ENCODE measurements around the gene RBM15. TPM values are rescaled to one million over a fixed set of nuclear protein-coding genes. Genes with fewer than 3 reads are reported as not detected.
A peak's percentile ranks its signal among the peaks of the same experiment; 100 is the strongest.

Gene RBM15
- total and polyA plus RNA-seq, 2 of the 13 experiments (the other 11 are each of a cell fraction or from before 2014, with no cell fraction given) = 13.5 to 36.4 TPM

- TF ChIP-seq ZNF576 (CRISPR knock-in tag; IDR thresholded peaks at IDR 0.05) = peak; percentile 50; the same call in 1 of the 2 replicates
- no peak for TF ChIP-seq CBX1 (IDR thresholded peaks at IDR 0.05; ENCODE audit: low read depth)
- TF ChIP-seq ZNF615 (CRISPR knock-in tag; IDR thresholded peaks at IDR 0.05; ENCODE audit: borderline replicate concordance) = no peak
- no peak for TF ChIP-seq GRHL1 (CRISPR knock-in tag; conservative IDR thresholded peaks at IDR 0.05)
- TF ChIP-seq MYNN (CRISPR knock-in tag; IDR thresholded peaks at IDR 0.05; ENCODE audit: low read depth) = no peak
- TF ChIP-seq ZNF672 (CRISPR knock-in tag; IDR thresholded peaks at IDR 0.05) = 0 out of 2 replicates have a peak, but pooled peaks have one; percentile 51
- no peak for TF ChIP-seq TBL1XR1 (IDR thresholded peaks at IDR 0.05; ENCODE audit: borderline replicate concordance, low read length, partially characterized antibody)
- 0 out of 2 replicates have a peak, but pooled peaks have one; percentile 42 for TF ChIP-seq ZNF30 (CRISPR knock-in tag; IDR thresholded peaks at IDR 0.05)
- peak; percentile 82; the same call in 1 of the 2 replicates for TF ChIP-seq STAT6 (CRISPR knock-in tag; IDR thresholded peaks at IDR 0.05; ENCODE audit: borderline replicate concordance)
- no peak for TF ChIP-seq RBAK (CRISPR knock-in tag; IDR thresholded peaks at IDR 0.05)
- peak; percentile 51; the same call in 1 of the 2 replicates for TF ChIP-seq MTF2 (CRISPR knock-in tag; IDR thresholded peaks at IDR 0.05; ENCODE audit: borderline replicate concordance)
- TF ChIP-seq THRA (CRISPR knock-in tag; IDR thresholded peaks at IDR 0.05; ENCODE audit: borderline replicate concordance) = peak; percentile 74; the same call in 1 of the 2 replicates
- no peak for TF ChIP-seq PRPF4 (IDR thresholded peaks at IDR 0.05; ENCODE audit: low read depth, low read length, poor library complexity, severe bottlenecking)
- no peak for TF ChIP-seq ZNF20 (CRISPR knock-in tag; IDR thresholded peaks at IDR 0.05)
- peak; percentile 81 for TF ChIP-seq CTCF (CRISPR knock-in tag; IDR thresholded peaks at IDR 0.05)
- TF ChIP-seq CBFB (CRISPR knock-in tag; IDR thresholded peaks at IDR 0.05) = peak; percentile 62; the same call in 1 of the 2 replicates
- 0 out of 2 replicates have a peak, but pooled peaks have one; percentile 20 for TF ChIP-seq HNRNPUL1 (IDR thresholded peaks at IDR 0.05; ENCODE audit: low read depth, low read length)
- TF ChIP-seq ZNF441 (CRISPR knock-in tag; IDR thresholded peaks at IDR 0.05; ENCODE audit: borderline replicate concordance) = peak; percentile 74; the same call in 1 of the 2 replicates
- no peak; the same call in 1 of the 2 replicates for TF ChIP-seq MED1 (CRISPR knock-in tag; IDR thresholded peaks at IDR 0.05)
- peak; percentile 72 for TF ChIP-seq ZNF317 (CRISPR knock-in tag; IDR thresholded peaks at IDR 0.05)
- TF ChIP-seq KMT2B (CRISPR knock-in tag; IDR thresholded peaks at IDR 0.05) = peak; percentile 52
- peak in 1 of 2 experiments; percentile 87; a peak in 2 of 4 replicates for TF ChIP-seq KLF16 (CRISPR knock-in tag; IDR thresholded peaks at IDR 0.05)
These were observed 780 bp upstream of the RBM15 start (continued) for GRCh38 chr1:110338309-110338885.

Measured in HepG2 (cell line).